ENCODE results near the gene KHDRBS1. TPM values are rescaled to one million over a fixed set of nuclear protein-coding genes. Genes with fewer than 3 reads are reported as not detected.

Gene KHDRBS1
- total and polyA plus RNA-seq, 2 of the 13 experiments (the other 11 are each of a cell fraction or from before 2014, with no cell fraction given): 25.1 to 39.0 TPM

- TF ChIP-seq ZNF33B (CRISPR knock-in tag; IDR thresholded peaks at IDR 0.05) (no peak), ZNF180 (CRISPR knock-in tag; IDR thresholded peaks at IDR 0.05; ENCODE audit: borderline replicate concordance, low read depth) (no peak)
- TF ChIP-seq, protein P1, sequence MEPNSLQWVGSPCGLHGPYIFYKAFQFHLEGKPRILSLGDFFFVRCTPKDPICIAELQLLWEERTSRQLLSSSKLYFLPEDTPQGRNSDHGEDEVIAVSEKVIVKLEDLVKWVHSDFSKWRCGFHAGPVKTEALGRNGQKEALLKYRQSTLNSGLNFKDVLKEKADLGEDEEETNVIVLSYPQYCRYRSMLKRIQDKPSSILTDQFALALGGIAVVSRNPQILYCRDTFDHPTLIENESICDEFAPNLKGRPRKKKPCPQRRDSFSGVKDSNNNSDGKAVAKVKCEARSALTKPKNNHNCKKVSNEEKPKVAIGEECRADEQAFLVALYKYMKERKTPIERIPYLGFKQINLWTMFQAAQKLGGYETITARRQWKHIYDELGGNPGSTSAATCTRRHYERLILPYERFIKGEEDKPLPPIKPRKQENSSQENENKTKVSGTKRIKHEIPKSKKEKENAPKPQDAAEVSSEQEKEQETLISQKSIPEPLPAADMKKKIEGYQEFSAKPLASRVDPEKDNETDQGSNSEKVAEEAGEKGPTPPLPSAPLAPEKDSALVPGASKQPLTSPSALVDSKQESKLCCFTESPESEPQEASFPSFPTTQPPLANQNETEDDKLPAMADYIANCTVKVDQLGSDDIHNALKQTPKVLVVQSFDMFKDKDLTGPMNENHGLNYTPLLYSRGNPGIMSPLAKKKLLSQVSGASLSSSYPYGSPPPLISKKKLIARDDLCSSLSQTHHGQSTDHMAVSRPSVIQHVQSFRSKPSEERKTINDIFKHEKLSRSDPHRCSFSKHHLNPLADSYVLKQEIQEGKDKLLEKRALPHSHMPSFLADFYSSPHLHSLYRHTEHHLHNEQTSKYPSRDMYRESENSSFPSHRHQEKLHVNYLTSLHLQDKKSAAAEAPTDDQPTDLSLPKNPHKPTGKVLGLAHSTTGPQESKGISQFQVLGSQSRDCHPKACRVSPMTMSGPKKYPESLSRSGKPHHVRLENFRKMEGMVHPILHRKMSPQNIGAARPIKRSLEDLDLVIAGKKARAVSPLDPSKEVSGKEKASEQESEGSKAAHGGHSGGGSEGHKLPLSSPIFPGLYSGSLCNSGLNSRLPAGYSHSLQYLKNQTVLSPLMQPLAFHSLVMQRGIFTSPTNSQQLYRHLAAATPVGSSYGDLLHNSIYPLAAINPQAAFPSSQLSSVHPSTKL (CRISPR knock-in tag; IDR thresholded peaks at IDR 0.05): no peak
These were observed 28.2 kb upstream of the KHDRBS1 start (continued) for GRCh38 chr1:31985430-31985829.

DNA sequence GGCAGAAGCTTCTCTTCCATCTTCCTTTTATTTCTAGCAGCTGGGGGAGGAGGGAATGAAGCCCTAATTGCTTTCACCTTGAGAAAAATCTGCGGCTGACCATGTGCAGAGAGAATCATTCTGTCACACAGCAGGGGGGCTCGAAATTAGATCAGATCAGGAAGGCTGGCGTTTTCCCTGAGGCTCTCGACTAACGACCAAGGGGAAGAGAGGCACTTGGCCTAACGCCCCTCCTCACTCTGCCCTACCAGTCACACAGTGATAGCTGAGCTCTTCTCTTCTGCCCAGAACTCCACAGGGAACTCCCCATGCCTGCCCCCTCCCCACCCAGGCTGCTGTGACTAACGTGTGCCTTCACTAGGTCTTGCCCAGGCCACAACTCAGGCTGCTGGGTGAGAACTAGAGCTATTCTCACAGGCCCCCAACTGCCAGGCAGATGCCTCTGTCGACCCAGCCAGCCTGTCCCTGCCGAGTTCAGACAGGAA, 26.5 kb upstream of the KHDRBS1 start:
- H2AFZ ChIP-seq (ENCODE audit: low read length): no peak overlapping the region
- no peak overlapping the region for H3K4me3 ChIP-seq (replicated peaks in 1 of 3; ENCODE audit: insufficient read depth in 1 of 3, low read depth in 2 of 3, low read length in 3 of 3)
- POLR2A ChIA-PET: no interaction called here
- no TSS peak for BruUV-seq (replicated peaks)
- intact Hi-C loops (cut with micrococcal nuclease; ENCODE audit: unreplicated experiment): no loop called here
- no peaks in the 10 kb centered on the region for H4K20me1 ChIP-seq (ENCODE audit: insufficient read depth, low read length)
- no peak for FAIRE-seq
- H3K36me3 ChIP-seq (replicated peaks in 1 of 2; ENCODE audit: control insufficient read depth in 1 of 2, insufficient read depth in 2 of 2, low read length in 2 of 2): no peaks in the 10 kb centered on the region
- CTCF ChIA-PET (ENCODE audit: low intra/inter-chr PET ratio, low total read pairs): no interaction called here
- no peak; the same call in 2 of the 3 replicates for ATAC-seq
- WGBS (ENCODE audit: low lambda C conversion rate): 9% methylated on average over 6 of the region's 9 CpGs
- H3K9me3 ChIP-seq (ENCODE audit: low read length): no peaks in the 10 kb centered on the region
- TF ChIP-seq ZNF558 (CRISPR knock-in tag; IDR thresholded peaks at IDR 0.05; ENCODE audit: borderline replicate concordance): no peak
- no peak for DNase-seq (ENCODE audit: low spot score)
- in situ Hi-C loops (cut with HindIII; ENCODE audit: extremely low pct_ligation_motif_present, low pct_unique_long_range_greater_than_20kb): no loop called here
- no peaks in the 10 kb centered on the region for H3K79me2 ChIP-seq (ENCODE audit: insufficient read depth, low read length)
- H3K4me2 ChIP-seq (ENCODE audit: low read depth, low read length): no peak overlapping the region
- peaks cover 1 to 3% of the 10 kb centered on the region in 2 experiments; a peak in 1 of 5 replicates for H3K27me3 ChIP-seq (ENCODE audit: control insufficient read depth in 1 of 2, insufficient read depth in 2 of 2, low read length in 2 of 2)
- H3K27ac ChIP-seq (ENCODE audit: extremely low read length, insufficient read depth, low read length): no peak overlapping the region
- no peak overlapping the region for H3K9ac ChIP-seq (ENCODE audit: insufficient read depth, low read depth, low read length)
- H3K4me1 ChIP-seq (ENCODE audit: insufficient read depth, low read length): no peaks in the 10 kb centered on the region
